ENCODE results near the gene C11orf65. TPM values are rescaled to one million over a fixed set of nuclear protein-coding genes. Genes with fewer than 3 reads are reported as not detected.

C11orf65 gene, protein sequence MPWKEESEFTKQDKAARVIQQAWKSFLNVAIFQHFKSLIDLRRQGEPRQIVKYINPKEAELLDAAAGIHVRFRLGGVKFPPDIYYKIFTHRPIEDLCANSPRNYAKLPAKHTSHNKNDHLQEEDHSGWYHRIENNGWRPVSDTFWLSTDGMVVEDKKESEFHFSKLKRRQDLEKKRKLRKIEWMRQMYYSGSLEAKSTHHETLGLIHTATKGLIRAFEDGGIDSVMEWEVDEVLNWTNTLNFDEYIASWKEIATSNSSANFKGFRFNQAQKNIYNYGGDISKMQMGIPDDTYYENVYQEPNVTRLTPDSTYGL
- 1.4 and 1.7 TPM in 2 replicates for total RNA-seq
- total RNA-seq (2013): 1.8 TPM
- polyA plus RNA-seq: 0.25 and 0.40 TPM in 2 replicates
- polyA minus RNA-seq: 0.26 and 0.50 TPM in 2 replicates

DNA sequence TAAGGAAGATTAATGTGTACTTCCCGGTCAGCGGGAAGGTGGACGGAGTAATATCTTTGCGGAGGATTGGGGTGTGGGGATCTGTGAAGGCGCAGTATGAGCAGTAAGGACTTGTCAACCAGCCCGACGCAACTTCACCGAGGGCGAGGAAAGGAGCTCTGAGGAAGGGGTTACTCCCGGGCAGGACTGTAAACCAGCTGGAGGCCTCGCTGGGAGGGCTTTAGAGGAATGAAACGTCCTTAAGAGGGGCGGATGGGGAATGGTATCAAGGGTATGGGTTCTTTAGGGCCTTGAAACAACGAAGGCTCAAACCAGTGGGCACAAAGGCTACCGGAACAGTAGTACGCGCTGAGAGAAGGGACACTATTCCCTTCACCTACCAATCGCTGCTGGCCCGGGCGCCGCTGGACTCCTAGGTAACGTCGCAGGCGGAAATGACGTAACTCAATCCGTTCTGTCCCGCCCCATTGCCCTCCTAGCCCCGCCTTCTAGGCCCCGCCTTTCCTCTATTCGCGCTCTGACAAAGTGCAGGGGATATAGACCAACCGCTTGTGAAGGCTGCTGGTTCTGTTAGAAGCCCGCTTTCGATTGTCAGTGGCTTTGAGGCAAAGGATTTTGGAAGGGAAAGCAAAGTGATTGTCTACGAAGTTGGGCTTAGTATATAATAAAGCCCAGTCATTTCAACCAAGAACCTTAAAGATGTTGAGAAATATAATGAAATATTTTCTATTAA is at the start of gene C11orf65:
Gene C11orf65 (minus strand): TSS at position 439 of the 733 bp plus-strand sequence. CDS start 5,970 bp downstream, outside the sequence.
- Mint-ChIP-seq H3K4me3 (peak within 1 kb of the TSS; percentile 98), H3K9me3 (ENCODE audit: insufficient read depth) (no peaks in the 10 kb centered on the region), H3K27ac (peak within 1 kb of the TSS; percentile 99), H3K27me3 (no peaks in the 10 kb centered on the region), H3K4me1 (peaks cover 16% of the 10 kb centered on the region)
- H3K4me3 ChIP-seq (ENCODE audit: control extremely low read depth in 1 of 5, extremely low read depth in 1 of 5, insufficient read depth in 1 of 5, low read depth in 2 of 5, low read length in 4 of 5): peak within 1 kb of the TSS; percentile 79 to 96 (median 87)
- ATAC-seq (ENCODE audit: low read depth): peak; percentile 96
- ChIA-PET POLR2A (no interaction called here), CTCF (no interaction called here)
- peak within 1 kb of the TSS; percentile 97 to 98 for H3K27ac ChIP-seq (ENCODE audit: low read length in 2 of 2)
- H2AFZ ChIP-seq (ENCODE audit: insufficient read depth, low read depth, low read length, poor library complexity, severe bottlenecking): peak within 1 kb of the TSS; percentile 79
- H3K79me2 ChIP-seq (ENCODE audit: control insufficient read depth, insufficient read depth, low read length): no peaks in the 10 kb centered on the region
- peak; percentile 98 for DNase-seq
- TF ChIP-seq EZH2 (IDR thresholded peaks at IDR 0.05; ENCODE audit: borderline replicate concordance, insufficient read depth, low read depth, low read length, poor library complexity, severe bottlenecking) (no peak), CTCF (IDR thresholded peaks at IDR 0.05) (no peak)
- no peaks in the 10 kb centered on the region for H3K9me3 ChIP-seq (ENCODE audit: control extremely low read depth in 1 of 3, control insufficient read depth in 2 of 3, insufficient read depth in 1 of 3, low read length in 2 of 3)
- H3K9ac ChIP-seq (ENCODE audit: low read length): peak within 1 kb of the TSS; percentile 88
- peak within 1 kb of the TSS; percentile 81 for H3K4me2 ChIP-seq (replicated peaks; ENCODE audit: low read depth, low read length, poor library complexity, severe bottlenecking)
- no peaks in the 10 kb centered on the region for H3K27me3 ChIP-seq (replicated peaks in 1 of 4; ENCODE audit: control extremely low read depth in 1 of 4, control insufficient read depth in 3 of 4, insufficient read depth in 4 of 4, low read length in 3 of 4)
- WGBS (ENCODE audit: insufficient coverage): 0% methylated on average over 30 of the region's 35 CpGs
- intact Hi-C loops (cut with micrococcal nuclease): loop anchor here (1.0 to 10.0 kb wide), 6 partner anchors 30 to 458 kb away; partner anchors contain the start of genes ACAT1, CUL5, EXPH5 and NPAT
- no peaks in the 10 kb centered on the region for H4K20me1 ChIP-seq (ENCODE audit: control insufficient read depth, insufficient read depth, low read length, poor library complexity, severe bottlenecking)
- no peaks in the 10 kb centered on the region for H3K36me3 ChIP-seq (replicated peaks in 1 of 2; ENCODE audit: control extremely low read depth in 1 of 2, control insufficient read depth in 1 of 2, extremely low read depth in 1 of 2, insufficient read depth in 2 of 2, low read length in 1 of 2)
- peaks cover 0 to 11% of the 10 kb centered on the region in 2 donors for H3K4me1 ChIP-seq (ENCODE audit: control insufficient read depth in 2 of 2, insufficient read depth in 2 of 2, low read length in 2 of 2)
